K562 (cell line): ENCODE data around the gene NECTIN2. TPM values are rescaled to one million over a fixed set of nuclear protein-coding genes. Genes with fewer than 3 reads are reported as not detected.

Source experiments
- BCOR ChIP-seq: fragments of 450-650 bp; IDR thresholded peaks from 2 replicates; pipeline ENCODE4 v1.6.1; 2016
- CBX8 ChIP-seq: fragments of 200-600 bp; sonication (generic); IDR thresholded peaks from 2 replicates; pipeline ENCODE4 v1.6.1; 2012; ENCODE audit warnings: borderline replicate concordance, mixed run types, low read depth, mild to moderate bottlenecking, moderate library complexity, mixed read lengths, low read length, control low read depth, inconsistent platforms; ENCODE audit not compliant: poor library complexity, severe bottlenecking; ENCODE audit errors: extremely low read depth
- CEBPB ChIP-seq: fragments of 450-650 bp; IDR thresholded peaks from 2 replicates; pipeline ENCODE4 v1.6.1; 2016; ENCODE audit warnings: missing genetic modification characterization, missing compliant biosample characterization
- CHD2 ChIP-seq: IDR thresholded peaks from 2 replicates; pipeline ENCODE4 v1.6.1; 2011; ENCODE audit warnings: low read depth, low read length
- CHD4 ChIP-seq: fragments of 200-600 bp; sonication (generic); IDR thresholded peaks from 3 replicates; pipeline ENCODE4 v1.6.1; 2012; ENCODE audit warnings: low read depth, mild to moderate bottlenecking, mixed read lengths, low read length, inconsistent platforms; ENCODE audit not compliant: insufficient read depth, insufficient replicate concordance, poor library complexity, severe bottlenecking
- CTBP1 ChIP-seq: fragments of 450-650 bp; IDR thresholded peaks from 2 replicates; pipeline ENCODE4 v1.6.1; 2016; ENCODE audit warnings: borderline replicate concordance
- ERF ChIP-seq: fragments of 450-650 bp; formaldehyde crosslinking; IDR thresholded peaks from 2 replicates; pipeline ENCODE4 v1.4.0; 2020; ENCODE audit warnings: mild to moderate bottlenecking, mixed read lengths
- ESRRA ChIP-seq: fragments of 450-650 bp; IDR thresholded peaks from 2 replicates; pipeline ENCODE4 v1.6.1; 2014; ENCODE audit warnings: low read depth, mild to moderate bottlenecking, moderate library complexity, borderline replicate concordance
- KLF16 ChIP-seq: IDR thresholded peaks from 2 replicates; pipeline ENCODE4 v1.6.1; 2016; ENCODE audit warnings: antibody characterized with exemption
- MTA2 ChIP-seq: fragments of 450-650 bp; IDR thresholded peaks from 2 replicates; pipeline ENCODE4 v1.6.1; 2016; ENCODE audit warnings: low read depth
- MYC ChIP-seq, 2 experiments: fragments of 250-450 bp in 1 of 2; sonication (Bioruptor Pico) in 1 of 2; IDR thresholded peaks; 2 replicates each; pipeline versions ENCODE4 v1.5.1 to v1.6.1; 2012 to 2021; ENCODE audit warnings: low read depth in 2 of 2, borderline replicate concordance in 1 of 2, improper control_type of control experiment in 1 of 2, low read length in 1 of 2, mild to moderate bottlenecking in 1 of 2, moderate library complexity in 1 of 2
- NR2C2 ChIP-seq, 2 experiments: fragments of 200-800 bp in 1 of 2; sonication (Bioruptor generic) in 1 of 2; sonication (generic) in 1 of 2; formaldehyde crosslinking in 1 of 2; IDR thresholded peaks; 2 replicates each; pipeline versions ENCODE4 v1.6.1 to v1.8.0; 2016 to 2022; ENCODE audit warnings: mild to moderate bottlenecking in 1 of 2, missing compliant biosample characterization in 1 of 2, missing genetic modification characterization in 1 of 2, missing genetic modification reagents in 1 of 2
- NR2F6 ChIP-seq: fragments of 450-650 bp; formaldehyde crosslinking; IDR thresholded peaks from 2 replicates; pipeline ENCODE4 v1.4.0; 2020; ENCODE audit warnings: mild to moderate bottlenecking
- NRF1 ChIP-seq, 2 experiments: fragments of 450-650 bp; IDR thresholded peaks in 1 of 2; conservative IDR thresholded peaks in 1 of 2; 2 replicates each; pipeline ENCODE4 v1.6.1; 2014; ENCODE audit warnings: mild to moderate bottlenecking in 2 of 2
- POLR2A ChIP-seq: fragments of 450-650 bp; conservative IDR thresholded peaks from 2 replicates; pipeline ENCODE4 v1.6.1; 2016
- POU5F1 ChIP-seq: fragments of 150-350 bp; IDR thresholded peaks from 2 replicates; pipeline ENCODE4 v1.6.1; 2014; ENCODE audit warnings: borderline replicate concordance, low read length, low read depth, mild to moderate bottlenecking; ENCODE audit not compliant: partially characterized antibody
- PRPF4 ChIP-seq: fragments of 200-400 bp; formaldehyde crosslinking; IDR thresholded peaks from one replicate; pipeline ENCODE4 v1.6.1; 2017; ENCODE audit warnings: low read length, low read depth, mild to moderate bottlenecking; ENCODE audit not compliant: insufficient read depth, poor library complexity, severe bottlenecking
- SAP30 ChIP-seq: fragments of 200-600 bp; sonication (generic); IDR thresholded peaks from 2 replicates; pipeline ENCODE4 v1.6.1; 2012; ENCODE audit warnings: borderline replicate concordance, low read depth, mild to moderate bottlenecking, moderate library complexity, low read length, control low read depth, inconsistent platforms; ENCODE audit not compliant: insufficient read depth, poor library complexity, severe bottlenecking
- SMARCA4 ChIP-seq: fragments of 450-650 bp; IDR thresholded peaks from 2 replicates; pipeline ENCODE4 v1.6.1; 2016
- STAG1 ChIP-seq: sonication (generic); formaldehyde crosslinking; IDR thresholded peaks from 2 replicates; pipeline ENCODE4 v1.5.0; 2020; ENCODE audit warnings: missing genetic modification reagents, borderline replicate concordance
- ZBTB2 ChIP-seq: fragments of 450-650 bp; IDR thresholded peaks from 2 replicates; pipeline ENCODE4 v1.6.1; 2016; ENCODE audit warnings: antibody characterized with exemption
- ZBTB26 ChIP-seq: fragments of 450-650 bp; formaldehyde crosslinking; IDR thresholded peaks from 2 replicates; pipeline ENCODE4 v1.4.0; 2022; ENCODE audit warnings: missing genetic modification characterization
- ZNF23 ChIP-seq: fragments of 250-450 bp; sonication (Bioruptor Pico); IDR thresholded peaks from 2 replicates; pipeline ENCODE4 v1.4.0; 2020; ENCODE audit warnings: mild to moderate bottlenecking
- ZNF830 ChIP-seq: fragments of 250-450 bp; sonication (Bioruptor Pico); IDR thresholded peaks from 2 replicates; pipeline ENCODE4 v1.5.0; 2021; ENCODE audit warnings: mild to moderate bottlenecking
- polyA plus RNA-seq, 8 experiments: library from polyadenylated mRNA; depleted of rRNA in 4 of 8; stranded (reverse) in 5 of 8; unstranded in 3 of 8; fragments of >200 nt; fragmentation: Nextera tagmentation in 2 of 8; fragmentation: Illumina TruSeq in 1 of 8; extraction: Ambion mirVana in 2 of 8; extraction: Trizol in 1 of 8; gene quantifications; 2 replicates each; pipeline versions ENCODE4 v1.2.1 to v1.2.3, GENCODE V29; 2011 to 2014; ENCODE audit warnings: inconsistent platforms in 1 of 8, missing spikeins in 1 of 8
- total RNA-seq, 7 experiments: library from RNA; depleted of rRNA in 6 of 7; stranded (reverse); fragments of >200 nt in 6 of 7; fragmentation: Illumina TruSeq in 2 of 7; extraction: Trizol in 2 of 7; gene quantifications; 2 replicates each; pipeline versions ENCODE4 v1.2.1 to v1.2.3, GENCODE V29; 2011 to 2021; ENCODE audit warnings: low replicate concordance in 1 of 7

Gene NECTIN2
- total and polyA plus RNA-seq, 9 of the 15 experiments (the other 6 are each of a cell fraction or from before 2014, with no cell fraction given) = 3.9 to 94.9 (median 34.9) TPM

GRCh38 chr19:44903602-44904425 is 57.7 kb downstream of the NECTIN2 start (continued):
- no peak for TF ChIP-seq ZBTB26
- 0 out of 2 replicates have a peak, but pooled peaks have one; percentile 22 for TF ChIP-seq NR2C2 (CRISPR knock-in tag; IDR thresholded peaks at IDR 0.05)
- TF ChIP-seq NR2C2 (tag; IDR thresholded peaks at IDR 0.05) = no peak
- peak; percentile 45 for TF ChIP-seq KLF16
- TF ChIP-seq NRF1 (conservative IDR thresholded peaks at IDR 0.05 in 1 of 2, IDR thresholded peaks at IDR 0.05 in 1 of 2) = 0 out of 4 replicates have a peak, but pooled peaks of 1 of the 2 experiments have one; percentile 21
- TF ChIP-seq ERF (CRISPR knock-in tag) = peak; percentile 56; the same call in 1 of the 2 replicates
- 0 out of 2 replicates have a peak, but pooled peaks have one; percentile 44 for TF ChIP-seq MYC (IDR thresholded peaks at IDR 0.05; ENCODE audit: low read depth, low read length)
- no peak; the same call in 1 of the 2 replicates for TF ChIP-seq MYC (CRISPR knock-in tag; IDR thresholded peaks at IDR 0.05; ENCODE audit: borderline replicate concordance, low read depth)
- no peak for TF ChIP-seq PRPF4
- TF ChIP-seq ZNF23 (CRISPR knock-in tag) = no peak
- peak; percentile 54; the same call in 1 of the 2 replicates for TF ChIP-seq CTBP1
- no peak for TF ChIP-seq CHD4
- 0 out of 2 replicates have a peak, but pooled peaks have one; percentile 25 for TF ChIP-seq SMARCA4
- TF ChIP-seq ESRRA = peak; percentile 79; the same call in 1 of the 2 replicates
- no peak for TF ChIP-seq CEBPB (tag)
- peak; percentile 83 for TF ChIP-seq POLR2A
- no peak for TF ChIP-seq ZBTB2
- no peak for TF ChIP-seq NR2F6
- TF ChIP-seq SAP30 = no peak
- no peak for TF ChIP-seq CBX8
- TF ChIP-seq ZNF830 (CRISPR knock-in tag) = 0 out of 2 replicates have a peak, but pooled peaks have one; percentile 9
- peak; percentile 72; the same call in 1 of the 2 replicates for TF ChIP-seq STAG1 (CRISPR knock-in tag)
- 0 out of 2 replicates have a peak, but pooled peaks have one; percentile 28 for TF ChIP-seq CHD2
- 0 out of 2 replicates have a peak, but pooled peaks have one; percentile 9 for TF ChIP-seq BCOR
- TF ChIP-seq MTA2 = no peak
- peak; percentile 32 for TF ChIP-seq POU5F1
